ENCODE measurements around the gene ZNF135. TPM values are rescaled to one million over a fixed set of nuclear protein-coding genes. Genes with fewer than 3 reads are reported as not detected.

Gene ZNF135
- total RNA-seq, 6 experiments from 2014 or later = 0.12 to 0.71 (median 0.32) TPM

GRCh38 chr19:58084596-58085347 lies 25.7 kb downstream of the ZNF135 start:
- H3K36me3 ChIP-seq = peaks cover 0 to 3% (median 0%) of the 10 kb centered on the region in 4 donors
- ATAC-seq = peak in 1 of 4 donors; percentile 12
- intact Hi-C loops (cut with DNase I) = no loop called here
- no peak for TF ChIP-seq CTCF (IDR thresholded peaks at IDR 0.05)
- TF ChIP-seq POLR2A (IDR thresholded peaks at IDR 0.05) = no peak
- no peak overlapping the region for H3K4me3 ChIP-seq
- WGBS (ENCODE audit: insufficient coverage, low coverage, low lambda C conversion rate, missing lambda C conversion rate) = 100% methylated on average over 4 of the region's 69 CpGs
- H3K4me1 ChIP-seq = no peaks in the 10 kb centered on the region
- no peak for DNase-seq
- no peaks in the 10 kb centered on the region for H3K27me3 ChIP-seq
- no peak overlapping the region for H3K27ac ChIP-seq
- peaks cover 0 to 3% (median 0%) of the 10 kb centered on the region in 4 donors for H3K9me3 ChIP-seq

- H3K9me3 ChIP-seq = peaks cover 0 to 3% (median 0%) of the 10 kb centered on the region in 4 donors
- peak in 1 of 4 donors; percentile 16 for ATAC-seq
Observed at GRCh38 chr19:58085348-58085875, 26.3 kb downstream of the ZNF135 start.

GRCh38 chr19:58086825-58087710 lies 28.0 kb downstream of the ZNF135 start:
- no peak for DNase-seq

More at GRCh38 chr19:58085348-58085875, 26.3 kb downstream of the ZNF135 start:
- TF ChIP-seq POLR2A (IDR thresholded peaks at IDR 0.05) (no peak), CTCF (IDR thresholded peaks at IDR 0.05) (no peak)
- H3K27ac ChIP-seq = no peak overlapping the region
- no peaks in the 10 kb centered on the region for H3K27me3 ChIP-seq
- intact Hi-C loops (cut with DNase I) = no loop called here
- no CpG with 5 or more reads among the region's 29 CpGs for WGBS (ENCODE audit: insufficient coverage, low coverage, low lambda C conversion rate, missing lambda C conversion rate)
- no peak for DNase-seq
- H3K36me3 ChIP-seq = peaks cover 0 to 3% (median 0%) of the 10 kb centered on the region in 4 donors
- H3K4me3 ChIP-seq = no peak overlapping the region
- no peaks in the 10 kb centered on the region for H3K4me1 ChIP-seq

More at GRCh38 chr19:58086825-58087710, 28.0 kb downstream of the ZNF135 start:
- Histone ChIP-seq H3K27ac (no peak overlapping the region), H3K9me3 (peaks cover 0 to 3% (median 0%) of the 10 kb centered on the region in 4 donors), H3K36me3 (peaks cover 0 to 3% (median 0%) of the 10 kb centered on the region in 4 donors), H3K27me3 (no peaks in the 10 kb centered on the region), H3K4me3 (no peak overlapping the region), H3K4me1 (no peaks in the 10 kb centered on the region)
- no peak for TF ChIP-seq POLR2A (IDR thresholded peaks at IDR 0.05)
- TF ChIP-seq CTCF (IDR thresholded peaks at IDR 0.05) = no peak
- intact Hi-C loops (cut with DNase I) = no loop called here
- no CpG with 5 or more reads among the region's 23 CpGs for WGBS (ENCODE audit: insufficient coverage, low coverage, low lambda C conversion rate, missing lambda C conversion rate)
- no peak for ATAC-seq

Measured in right lobe of liver (tissue), 6 donors.